Stomach (tissue), 9 donors: Measurements from ENCODE around the gene SORL1. TPM values are rescaled to one million over a fixed set of nuclear protein-coding genes. Genes with fewer than 3 reads are reported as not detected.

Experiments
- DNase-seq, 2 donors: peaks; one replicate each; pipeline versions ENCODE4 v3.0.0 to v3.0.0-alpha.2; 2013 to 2019
- H3K27ac ChIP-seq, 5 donors: fragments of 200-600 bp in 4 of 5; sonication (generic) in 4 of 5; one replicate each; pipeline ENCODE4 v1.5.1; 2013 to 2019; ENCODE audit warnings: mild to moderate bottlenecking in 1 of 5, moderate library complexity in 1 of 5
- H3K27me3 ChIP-seq, 3 donors: fragments of 200-600 bp; sonication (generic); one replicate each; pipeline ENCODE4 v1.5.1; 2017 to 2019; ENCODE audit warnings: mixed run types in 1 of 3
- H3K36me3 ChIP-seq, 4 donors: fragments of 200-600 bp; sonication (generic); 1 replicate in 3 of 4; 2 replicates in 1 of 4; pipeline ENCODE4 v1.5.1; 2016 to 2019
- H3K4me1 ChIP-seq, 4 donors: fragments of 200-600 bp; sonication (generic); one replicate each; pipeline ENCODE4 v1.5.1; 2016 to 2019
- H3K4me3 ChIP-seq, 4 donors: fragments of 200-600 bp; sonication (generic) in 3 of 4; one replicate each; pipeline ENCODE4 v1.5.1; 2016 to 2019; ENCODE audit warnings: mild to moderate bottlenecking in 1 of 4
- H3K9me3 ChIP-seq, 4 donors: fragments of 200-600 bp; sonication (generic); one replicate each; pipeline ENCODE4 v1.5.1; 2016 to 2019
- EP300 ChIP-seq: sonication (generic); formaldehyde crosslinking; IDR thresholded peaks from one replicate; pipeline ENCODE4 v1.6.1; 2017; ENCODE audit warnings: antibody characterized with exemption
- POLR2A ChIP-seq, 4 donors: fragments of 450-650 bp; IDR thresholded peaks; one replicate each; pipeline ENCODE4 v1.6.1; 2016; ENCODE audit warnings: antibody characterized with exemption in 4 of 4, control low read depth in 2 of 4, mild to moderate bottlenecking in 1 of 4, moderate library complexity in 1 of 4
- POLR2AphosphoS5 ChIP-seq, 3 donors: sonication (generic); formaldehyde crosslinking; IDR thresholded peaks; one replicate each; pipeline ENCODE4 v1.6.1; 2016; ENCODE audit warnings: antibody characterized with exemption in 3 of 3
- WGBS, 5 donors: extraction: QIAGEN DNeasy Blood & Tissue Kit in 3 of 5; methylation state at CpG; one replicate each; pipeline versions ENCODE4 v1.1.5 to v1.1.7; 2013 to 2018; 5-methylcytosine and 5-hydroxymethylcytosine counted together
- intact Hi-C: fragments of 100-400 bp; cut with DNase I; formaldehyde crosslinking; loops from one replicate; pipeline ENCODE4 v1.15.1; 2023; ENCODE audit warnings: low total_unique reads
- polyA plus RNA-seq, 3 donors: library from polyadenylated mRNA; stranded (reverse); fragments of 200-250 nt; gene quantifications; one replicate each; pipeline ENCODE4 v1.2.3, GENCODE V29; 2013
- total RNA-seq, 5 donors: library from RNA; depleted of rRNA; stranded (reverse); fragments of >200 nt; gene quantifications; one replicate each; pipeline versions ENCODE4 v1.1.0 to v1.2.3, GENCODE V29; 2014 to 2016
- TF ChIP-seq, protein P1 (sequence below), 7 experiments: fragments of 450-650 bp in 4 of 7; fragments of 200-600 bp in 3 of 7; sonication (generic) in 3 of 7; IDR thresholded peaks; one replicate each; pipeline ENCODE4 v1.5.1; 2016 to 2019; ENCODE audit warnings: antibody characterized with exemption in 7 of 7, control low read depth in 2 of 7, mild to moderate bottlenecking in 1 of 7
- donor health status: healthy with polysubstance abuse.
- donor health status: Bipolar disorder and iron deficiency.
- donor health status: healthy.

Gene SORL1
- total and polyA plus RNA-seq, 8 donors: 0.76 to 161 (median 18.2) TPM

DNA sequence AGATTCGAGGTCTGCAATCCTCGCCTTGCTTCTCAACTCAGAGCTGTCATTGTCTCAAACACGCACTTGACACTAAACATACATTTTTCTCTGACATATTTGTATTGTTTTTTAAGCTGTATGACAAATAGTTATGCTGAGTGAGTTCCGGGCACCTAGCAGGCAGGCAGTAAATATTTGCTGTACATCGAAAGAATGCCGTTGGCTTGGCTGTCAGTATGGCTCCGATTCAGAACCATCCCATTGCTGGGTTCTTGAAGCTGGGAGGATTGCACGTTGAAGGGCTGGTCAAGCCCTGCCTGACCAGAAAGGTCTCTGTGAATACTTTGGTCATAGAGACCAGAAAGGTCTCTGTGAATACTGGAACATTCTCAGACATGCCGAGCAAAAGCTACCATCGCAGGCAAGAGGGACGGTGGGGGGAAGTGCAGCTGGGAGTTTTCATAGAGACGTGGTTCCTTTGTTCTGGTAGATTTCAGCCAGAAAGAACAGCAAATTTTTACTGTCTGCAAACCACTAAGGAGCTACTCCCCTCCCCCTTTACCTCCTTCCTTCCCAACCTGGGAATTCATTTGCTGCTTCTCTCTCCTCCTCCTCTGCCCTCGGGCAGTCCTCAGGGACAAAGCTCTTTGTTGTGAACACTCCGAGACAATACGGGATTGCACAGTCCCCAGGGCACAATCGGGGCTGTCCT lies 202.9 kb downstream of the SORL1 start:
- Histone ChIP-seq H3K27me3 (no peaks in the 10 kb centered on the region), H3K4me1 (peaks cover 17 to 28% (median 26%) of the 10 kb centered on the region in 4 donors), H3K36me3 (no peaks in the 10 kb centered on the region), H3K9me3 (no peaks in the 10 kb centered on the region), H3K27ac (peak overlapping the region in 4 of 5 donors; percentile 80 to 91 (median 88)), H3K4me3 (peak overlapping the region; percentile 38 to 50 (median 46))
- peak in 1 of 2 donors; percentile 67 for DNase-seq
- intact Hi-C loops: loop anchor here (5.0 to 10.0 kb wide), 2 partner anchors 547 to 850 kb away; no protein-coding TSS in a partner anchor
- TF ChIP-seq POLR2A (IDR thresholded peaks at IDR 0.05) (no peak), POLR2AphosphoS5 (IDR thresholded peaks at IDR 0.05) (no peak), EP300 (no peak)
- TF ChIP-seq, protein P1, sequence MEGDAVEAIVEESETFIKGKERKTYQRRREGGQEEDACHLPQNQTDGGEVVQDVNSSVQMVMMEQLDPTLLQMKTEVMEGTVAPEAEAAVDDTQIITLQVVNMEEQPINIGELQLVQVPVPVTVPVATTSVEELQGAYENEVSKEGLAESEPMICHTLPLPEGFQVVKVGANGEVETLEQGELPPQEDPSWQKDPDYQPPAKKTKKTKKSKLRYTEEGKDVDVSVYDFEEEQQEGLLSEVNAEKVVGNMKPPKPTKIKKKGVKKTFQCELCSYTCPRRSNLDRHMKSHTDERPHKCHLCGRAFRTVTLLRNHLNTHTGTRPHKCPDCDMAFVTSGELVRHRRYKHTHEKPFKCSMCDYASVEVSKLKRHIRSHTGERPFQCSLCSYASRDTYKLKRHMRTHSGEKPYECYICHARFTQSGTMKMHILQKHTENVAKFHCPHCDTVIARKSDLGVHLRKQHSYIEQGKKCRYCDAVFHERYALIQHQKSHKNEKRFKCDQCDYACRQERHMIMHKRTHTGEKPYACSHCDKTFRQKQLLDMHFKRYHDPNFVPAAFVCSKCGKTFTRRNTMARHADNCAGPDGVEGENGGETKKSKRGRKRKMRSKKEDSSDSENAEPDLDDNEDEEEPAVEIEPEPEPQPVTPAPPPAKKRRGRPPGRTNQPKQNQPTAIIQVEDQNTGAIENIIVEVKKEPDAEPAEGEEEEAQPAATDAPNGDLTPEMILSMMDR (IDR thresholded peaks at IDR 0.05): no peak
- WGBS, 5 donors: 11 to 23% (median 15%) methylated on average over 16 of the region's 16 CpGs

DNA sequence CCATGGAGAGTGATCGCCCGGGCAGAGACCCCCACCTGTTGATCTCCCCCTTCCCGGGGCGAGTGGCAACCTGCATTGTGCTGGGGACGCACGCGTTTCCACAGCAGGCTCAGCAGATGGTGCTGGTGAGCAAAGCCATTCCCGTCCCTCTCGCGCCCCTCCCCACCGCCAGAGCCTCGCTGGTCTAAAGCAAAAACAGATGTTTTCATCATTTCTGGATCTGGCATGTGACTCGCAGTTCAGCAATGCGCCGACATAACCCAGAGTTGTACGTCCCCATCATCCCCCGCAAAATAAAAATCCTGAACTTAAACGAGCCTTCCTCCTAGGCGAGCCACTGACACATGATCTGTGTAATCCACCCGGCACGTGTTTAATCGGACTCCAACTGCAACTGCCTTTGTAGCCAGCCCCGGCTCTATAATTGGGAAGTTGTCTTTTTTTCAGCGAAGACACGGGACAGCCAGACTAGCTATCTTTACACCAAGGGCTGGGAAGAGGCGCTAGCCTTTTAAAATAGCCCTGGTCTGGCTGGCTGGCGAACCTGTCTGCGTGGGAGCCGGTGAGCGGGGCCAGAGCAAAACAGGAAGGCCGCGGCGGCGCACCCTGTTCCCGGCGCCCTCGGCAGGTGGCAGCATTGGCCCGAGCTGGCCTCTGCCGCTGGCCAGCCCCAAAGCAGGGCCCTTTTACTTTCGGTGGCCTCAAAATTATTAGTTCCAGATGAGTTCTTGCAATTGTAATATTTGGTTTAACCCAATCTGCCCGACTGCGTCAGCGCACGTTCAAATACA lies 203.6 kb downstream of the SORL1 start:
- DNase-seq: peak; percentile 82 to 96
- intact Hi-C loops: loop anchor here (5.0 to 10.0 kb wide), 2 partner anchors 547 to 849 kb away; no protein-coding TSS in a partner anchor
- Histone ChIP-seq H3K27me3 (no peaks in the 10 kb centered on the region), H3K27ac (peak overlapping the region; percentile 74 to 91 (median 86)), H3K4me1 (peaks cover 17 to 28% (median 25%) of the 10 kb centered on the region in 4 donors), H3K9me3 (no peaks in the 10 kb centered on the region), H3K36me3 (no peaks in the 10 kb centered on the region), H3K4me3 (peak overlapping the region; percentile 38 to 50 (median 46))
- no peak for TF ChIP-seq POLR2A (IDR thresholded peaks at IDR 0.05)
- TF ChIP-seq POLR2AphosphoS5 (IDR thresholded peaks at IDR 0.05): peak in 2 of 3 donors; percentile 30 to 78
- no peak for TF ChIP-seq EP300
- TF ChIP-seq, protein P1 (IDR thresholded peaks at IDR 0.05): peak in 5 of 7 experiments; percentile 70 to 83 (median 80)
- 1 to 2% (median 1%) methylated on average over 38 to 44 of the region's 44 CpGs for WGBS, 5 donors

DNA sequence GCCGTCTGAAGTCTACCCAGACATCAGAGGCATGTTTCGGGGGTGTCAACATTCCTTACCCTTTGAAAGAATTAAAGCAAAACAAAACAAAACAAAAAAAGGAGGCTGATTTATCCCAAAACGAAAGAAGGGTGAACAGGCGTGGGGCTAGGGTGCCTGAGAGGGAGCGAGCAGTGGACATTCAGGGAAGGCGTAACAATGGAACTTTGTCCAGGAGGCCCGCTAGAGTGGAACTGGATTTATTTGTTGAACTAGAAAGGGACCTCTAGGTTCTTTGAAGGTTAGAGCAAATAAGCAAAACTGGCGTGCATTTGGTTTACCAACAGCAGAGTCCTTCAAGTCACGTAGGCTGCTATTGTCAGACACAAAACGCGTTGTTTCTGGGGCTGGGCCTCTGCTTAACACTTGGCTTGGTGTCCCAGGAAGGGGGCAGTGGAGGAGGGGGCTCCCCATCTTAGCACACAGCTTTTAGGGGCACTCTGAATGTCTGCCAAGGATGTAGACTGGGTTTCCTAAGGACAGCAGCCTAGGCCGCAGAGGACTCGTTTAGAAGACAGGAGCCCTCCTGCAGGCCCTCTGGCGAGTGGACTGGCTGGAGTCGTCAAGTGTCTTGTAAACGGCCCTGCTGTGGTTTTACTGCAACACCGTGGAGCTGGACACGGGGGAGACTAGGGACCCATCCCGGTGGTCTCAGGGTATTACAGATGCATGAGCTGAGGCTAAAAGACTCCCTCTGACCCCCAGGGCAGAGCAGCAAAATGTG lies 204.4 kb downstream of the SORL1 start:
- intact Hi-C loops: loop anchor here (5.0 to 10.0 kb wide), 2 partner anchors 546 to 848 kb away; no protein-coding TSS in a partner anchor
- Histone ChIP-seq H3K9me3 (no peaks in the 10 kb centered on the region), H3K4me1 (peaks cover 17 to 28% (median 25%) of the 10 kb centered on the region in 4 donors), H3K36me3 (no peaks in the 10 kb centered on the region), H3K27ac (peak overlapping the region in 4 of 5 donors; percentile 80 to 91 (median 88)), H3K27me3 (no peaks in the 10 kb centered on the region), H3K4me3 (peak overlapping the region; percentile 38 to 50 (median 46))
- 36 to 53% (median 47%) methylated on average over 16 to 19 of the region's 19 CpGs for WGBS, 5 donors
- TF ChIP-seq POLR2AphosphoS5 (IDR thresholded peaks at IDR 0.05): no peak
- TF ChIP-seq POLR2A (IDR thresholded peaks at IDR 0.05): no peak
- TF ChIP-seq, protein P1 (IDR thresholded peaks at IDR 0.05): no peak
- TF ChIP-seq EP300: no peak
- no peak for DNase-seq
